HepG2 (cell line): ENCODE data around the gene MPV17L2. TPM values are rescaled to one million over a fixed set of nuclear protein-coding genes. Genes with fewer than 3 reads are reported as not detected.

Experiments
- BHLHE40 ChIP-seq: IDR thresholded peaks from 2 replicates; pipeline ENCODE4 v1.6.1; 2011; ENCODE audit warnings: low read length, improper control_type of control experiment
- CHD2 ChIP-seq: IDR thresholded peaks from 2 replicates; pipeline ENCODE4 v1.6.1; 2011; ENCODE audit warnings: low read depth, low read length, improper control_type of control experiment
- GTF2F1 ChIP-seq: fragments of 150-350 bp; IDR thresholded peaks from 2 replicates; pipeline ENCODE4 v1.6.1; 2014; ENCODE audit warnings: low read length
- MBD4 ChIP-seq: IDR thresholded peaks from 2 replicates; pipeline ENCODE4 v1.6.1; 2012; ENCODE audit warnings: low read length, inconsistent platforms, borderline replicate concordance
- MED8 ChIP-seq: sonication (generic); formaldehyde crosslinking; IDR thresholded peaks from 2 replicates; pipeline ENCODE4 v1.8.1; 2023; ENCODE audit warnings: mild to moderate bottlenecking, missing genetic modification reagents; ENCODE audit not compliant: insufficient replicate concordance
- MXD3 ChIP-seq: IDR thresholded peaks from 2 replicates; pipeline ENCODE4 v1.6.1; 2016; ENCODE audit warnings: mild to moderate bottlenecking, missing biosample characterization, missing genetic modification reagents
- NFE2 ChIP-seq: sonication (generic); formaldehyde crosslinking; IDR thresholded peaks from 2 replicates; pipeline ENCODE4 v1.4.0; 2020; ENCODE audit warnings: missing genetic modification reagents
- ONECUT2 ChIP-seq: sonication (generic); formaldehyde crosslinking; IDR thresholded peaks from 2 replicates; pipeline ENCODE4 v1.4.0; 2020; ENCODE audit warnings: missing genetic modification reagents
- PHF20 ChIP-seq: sonication (generic); formaldehyde crosslinking; IDR thresholded peaks from 2 replicates; pipeline ENCODE4 v1.5.0; 2020; ENCODE audit warnings: mild to moderate bottlenecking, missing genetic modification reagents
- SNAPC5 ChIP-seq: sonication (generic); formaldehyde crosslinking; IDR thresholded peaks from 2 replicates; pipeline ENCODE4 v1.8.1; 2023; ENCODE audit warnings: mild to moderate bottlenecking, missing genetic modification reagents, borderline replicate concordance
- SOX13 ChIP-seq, 3 experiments: fragments of 450-650 bp in 1 of 3; sonication (generic) in 1 of 3; formaldehyde crosslinking in 1 of 3; IDR thresholded peaks in 2 of 3; conservative IDR thresholded peaks in 1 of 3; 2 replicates each; pipeline versions ENCODE4 v1.5.0 to v1.6.1; 2016 to 2020; ENCODE audit warnings: antibody characterized with exemption in 1 of 3, mild to moderate bottlenecking in 1 of 3, missing compliant biosample characterization in 1 of 3, missing genetic modification reagents in 1 of 3, moderate library complexity in 1 of 3
- SOX5 ChIP-seq: IDR thresholded peaks from 2 replicates; pipeline ENCODE4 v1.6.1; 2016; ENCODE audit warnings: borderline replicate concordance
- STAT5B ChIP-seq: sonication (generic); formaldehyde crosslinking; IDR thresholded peaks from 2 replicates; pipeline ENCODE4 v1.4.0; 2020; ENCODE audit warnings: missing genetic modification reagents
- XRCC5 ChIP-seq: fragments of 200-400 bp; formaldehyde crosslinking; optimal IDR thresholded peaks from 2 replicates; pipeline ENCODE3; 2017; ENCODE audit warnings: mild to moderate bottlenecking, low read length
- ZMAT5 ChIP-seq: sonication (generic); formaldehyde crosslinking; IDR thresholded peaks from 2 replicates; pipeline ENCODE4 v1.5.0; 2020; ENCODE audit warnings: mild to moderate bottlenecking, low read depth, missing genetic modification reagents, borderline replicate concordance
- ZNF431 ChIP-seq: sonication (generic); formaldehyde crosslinking; IDR thresholded peaks from 2 replicates; pipeline ENCODE4 v1.9.0; 2022; ENCODE audit warnings: missing genetic modification reagents, low read depth, mild to moderate bottlenecking, borderline replicate concordance
- ZNF616 ChIP-seq: sonication (generic); formaldehyde crosslinking; IDR thresholded peaks from 2 replicates; pipeline ENCODE4 v1.5.0; 2020; ENCODE audit warnings: low read depth, mild to moderate bottlenecking, missing genetic modification reagents
- ZNF768 ChIP-seq: sonication (generic); formaldehyde crosslinking; IDR thresholded peaks from 2 replicates; pipeline ENCODE4 v1.4.0; 2020; ENCODE audit warnings: missing genetic modification reagents
- ZSCAN9 ChIP-seq: IDR thresholded peaks from 2 replicates; pipeline ENCODE4 v1.6.1; 2016; ENCODE audit warnings: borderline replicate concordance
- polyA plus RNA-seq, 8 experiments: library from polyadenylated mRNA; depleted of rRNA in 3 of 8; stranded (reverse) in 7 of 8; unstranded in 1 of 8; fragments of >200 nt; fragmentation: Illumina TruSeq in 4 of 8; extraction: Trizol in 4 of 8; gene quantifications; 2 replicates each; pipeline versions ENCODE4 v1.2.1 to v1.2.3, GENCODE V29; 2011 to 2016; ENCODE audit warnings: low read depth in 4 of 8, missing spikeins in 1 of 8, mixed read lengths in 1 of 8; ENCODE audit not compliant: insufficient read depth in 1 of 8
- total RNA-seq, 5 experiments: library from RNA; depleted of rRNA; stranded (reverse); fragments of >200 nt; fragmentation: Illumina TruSeq; extraction: Trizol; gene quantifications; 2 replicates each; pipeline ENCODE4 v1.2.3, GENCODE V29; 2016; ENCODE audit warnings: low read depth in 1 of 5
- TF ChIP-seq, protein P1 (sequence below): IDR thresholded peaks from 2 replicates; pipeline ENCODE4 v1.6.1; 2012; ENCODE audit warnings: inconsistent platforms
- TF ChIP-seq, protein P2 (sequence below): sonication (generic); formaldehyde crosslinking; IDR thresholded peaks from 2 replicates; pipeline ENCODE4 v1.4.0; 2020; ENCODE audit warnings: low read depth, mild to moderate bottlenecking, missing genetic modification reagents
- TF ChIP-seq, protein P3 (sequence below): sonication (generic); formaldehyde crosslinking; IDR thresholded peaks from 2 replicates; pipeline ENCODE4 v1.9.0; 2021; ENCODE audit warnings: mild to moderate bottlenecking, missing genetic modification reagents

MPV17L2 gene
- total and polyA plus RNA-seq, 2 of the 13 experiments (the other 11 are each of a cell fraction or from before 2014, with no cell fraction given): 13.6 to 16.7 TPM

DNA sequence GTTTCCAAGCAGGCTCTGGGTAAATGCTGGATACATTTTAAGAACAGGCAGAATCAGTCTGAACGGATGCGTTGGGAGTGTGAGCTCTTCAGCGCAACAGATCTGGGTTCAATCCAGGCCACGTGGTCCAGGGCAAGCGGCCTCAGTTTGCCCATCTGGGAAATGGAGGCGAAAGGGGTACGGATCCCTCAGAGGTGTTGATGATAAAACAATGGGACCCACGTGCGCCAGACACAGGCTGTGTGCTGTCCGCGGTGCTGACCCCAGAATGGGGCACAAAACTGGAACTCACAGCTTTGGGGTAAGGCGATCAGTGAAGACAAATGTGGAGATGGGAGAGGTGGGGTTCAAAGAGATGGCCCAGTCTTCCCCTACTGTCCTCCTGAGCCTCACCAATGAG, 46.3 kb downstream of the MPV17L2 start (continued):
- TF ChIP-seq ZMAT5 (CRISPR knock-in tag) (no peak), SOX5 (peak; percentile 64; the same call in 1 of the 2 replicates), XRCC5 (no peak), MXD3 (CRISPR knock-in tag) (0 out of 2 replicates have a peak, but pooled peaks have one; percentile 39), BHLHE40 (peak; percentile 74), MED8 (CRISPR knock-in tag) (no peak), ZNF768 (CRISPR knock-in tag) (0 out of 2 replicates have a peak, but pooled peaks have one; percentile 28), ZNF431 (no peak), MBD4 (no peak), SNAPC5 (CRISPR knock-in tag) (no peak), SOX13 (IDR thresholded peaks at IDR 0.05) (no peak), SOX13 (CRISPR knock-in tag; conservative IDR thresholded peaks at IDR 0.05 in 1 of 2, IDR thresholded peaks at IDR 0.05 in 1 of 2) (peak in 1 of 2 experiments; percentile 46; a peak in 2 of 4 replicates), GTF2F1 (no peak), STAT5B (0 out of 2 replicates have a peak, but pooled peaks have one; percentile 32), ZNF616 (no peak), PHF20 (CRISPR knock-in tag) (no peak), ZSCAN9 (0 out of 2 replicates have a peak, but pooled peaks have one; percentile 32), CHD2 (no peak), NFE2 (CRISPR knock-in tag) (no peak), ONECUT2 (CRISPR knock-in tag) (no peak)
- TF ChIP-seq, protein P1, sequence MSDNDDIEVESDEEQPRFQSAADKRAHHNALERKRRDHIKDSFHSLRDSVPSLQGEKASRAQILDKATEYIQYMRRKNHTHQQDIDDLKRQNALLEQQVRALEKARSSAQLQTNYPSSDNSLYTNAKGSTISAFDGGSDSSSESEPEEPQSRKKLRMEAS: peak; percentile 65
- TF ChIP-seq, protein P2, sequence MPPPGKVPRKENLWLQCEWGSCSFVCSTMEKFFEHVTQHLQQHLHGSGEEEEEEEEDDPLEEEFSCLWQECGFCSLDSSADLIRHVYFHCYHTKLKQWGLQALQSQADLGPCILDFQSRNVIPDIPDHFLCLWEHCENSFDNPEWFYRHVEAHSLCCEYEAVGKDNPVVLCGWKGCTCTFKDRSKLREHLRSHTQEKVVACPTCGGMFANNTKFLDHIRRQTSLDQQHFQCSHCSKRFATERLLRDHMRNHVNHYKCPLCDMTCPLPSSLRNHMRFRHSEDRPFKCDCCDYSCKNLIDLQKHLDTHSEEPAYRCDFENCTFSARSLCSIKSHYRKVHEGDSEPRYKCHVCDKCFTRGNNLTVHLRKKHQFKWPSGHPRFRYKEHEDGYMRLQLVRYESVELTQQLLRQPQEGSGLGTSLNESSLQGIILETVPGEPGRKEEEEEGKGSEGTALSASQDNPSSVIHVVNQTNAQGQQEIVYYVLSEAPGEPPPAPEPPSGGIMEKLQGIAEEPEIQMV (CRISPR knock-in tag): no peak
- TF ChIP-seq, protein P3, sequence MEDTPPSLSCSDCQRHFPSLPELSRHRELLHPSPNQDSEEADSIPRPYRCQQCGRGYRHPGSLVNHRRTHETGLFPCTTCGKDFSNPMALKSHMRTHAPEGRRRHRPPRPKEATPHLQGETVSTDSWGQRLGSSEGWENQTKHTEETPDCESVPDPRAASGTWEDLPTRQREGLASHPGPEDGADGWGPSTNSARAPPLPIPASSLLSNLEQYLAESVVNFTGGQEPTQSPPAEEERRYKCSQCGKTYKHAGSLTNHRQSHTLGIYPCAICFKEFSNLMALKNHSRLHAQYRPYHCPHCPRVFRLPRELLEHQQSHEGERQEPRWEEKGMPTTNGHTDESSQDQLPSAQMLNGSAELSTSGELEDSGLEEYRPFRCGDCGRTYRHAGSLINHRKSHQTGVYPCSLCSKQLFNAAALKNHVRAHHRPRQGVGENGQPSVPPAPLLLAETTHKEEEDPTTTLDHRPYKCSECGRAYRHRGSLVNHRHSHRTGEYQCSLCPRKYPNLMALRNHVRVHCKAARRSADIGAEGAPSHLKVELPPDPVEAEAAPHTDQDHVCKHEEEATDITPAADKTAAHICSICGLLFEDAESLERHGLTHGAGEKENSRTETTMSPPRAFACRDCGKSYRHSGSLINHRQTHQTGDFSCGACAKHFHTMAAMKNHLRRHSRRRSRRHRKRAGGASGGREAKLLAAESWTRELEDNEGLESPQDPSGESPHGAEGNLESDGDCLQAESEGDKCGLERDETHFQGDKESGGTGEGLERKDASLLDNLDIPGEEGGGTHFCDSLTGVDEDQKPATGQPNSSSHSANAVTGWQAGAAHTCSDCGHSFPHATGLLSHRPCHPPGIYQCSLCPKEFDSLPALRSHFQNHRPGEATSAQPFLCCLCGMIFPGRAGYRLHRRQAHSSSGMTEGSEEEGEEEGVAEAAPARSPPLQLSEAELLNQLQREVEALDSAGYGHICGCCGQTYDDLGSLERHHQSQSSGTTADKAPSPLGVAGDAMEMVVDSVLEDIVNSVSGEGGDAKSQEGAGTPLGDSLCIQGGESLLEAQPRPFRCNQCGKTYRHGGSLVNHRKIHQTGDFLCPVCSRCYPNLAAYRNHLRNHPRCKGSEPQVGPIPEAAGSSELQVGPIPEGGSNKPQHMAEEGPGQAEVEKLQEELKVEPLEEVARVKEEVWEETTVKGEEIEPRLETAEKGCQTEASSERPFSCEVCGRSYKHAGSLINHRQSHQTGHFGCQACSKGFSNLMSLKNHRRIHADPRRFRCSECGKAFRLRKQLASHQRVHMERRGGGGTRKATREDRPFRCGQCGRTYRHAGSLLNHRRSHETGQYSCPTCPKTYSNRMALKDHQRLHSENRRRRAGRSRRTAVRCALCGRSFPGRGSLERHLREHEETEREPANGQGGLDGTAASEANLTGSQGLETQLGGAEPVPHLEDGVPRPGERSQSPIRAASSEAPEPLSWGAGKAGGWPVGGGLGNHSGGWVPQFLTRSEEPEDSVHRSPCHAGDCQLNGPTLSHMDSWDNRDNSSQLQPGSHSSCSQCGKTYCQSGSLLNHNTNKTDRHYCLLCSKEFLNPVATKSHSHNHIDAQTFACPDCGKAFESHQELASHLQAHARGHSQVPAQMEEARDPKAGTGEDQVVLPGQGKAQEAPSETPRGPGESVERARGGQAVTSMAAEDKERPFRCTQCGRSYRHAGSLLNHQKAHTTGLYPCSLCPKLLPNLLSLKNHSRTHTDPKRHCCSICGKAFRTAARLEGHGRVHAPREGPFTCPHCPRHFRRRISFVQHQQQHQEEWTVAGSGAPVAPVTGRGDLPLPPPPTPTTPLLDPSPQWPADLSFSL (CRISPR knock-in tag): no peak
